Esophagus squamous epithelium (tissue), 5 donors: ENCODE data around the gene SH3RF2. TPM values are rescaled to one million over a fixed set of nuclear protein-coding genes. Genes with fewer than 3 reads are reported as not detected.
A peak's percentile ranks its signal among the peaks of the same experiment; 100 is the strongest.

Experiments
- DNase-seq: peaks from one replicate; lab custom pipeline; 2025; lab: John Stamatoyannopoulos, UW
- H3K27ac ChIP-seq, 4 donors: fragments of 200-600 bp; sonication (generic); one replicate each; pipeline ENCODE4 v1.5.1; 2016 to 2019; ENCODE audit warnings: mild to moderate bottlenecking in 1 of 4
- H3K27me3 ChIP-seq, 4 donors: fragments of 200-600 bp; sonication (generic); 1 replicate in 3 of 4; 2 replicates in 1 of 4; pipeline versions ENCODE4 v1.5.1 to v1.6.0; 2017 to 2021; ENCODE audit warnings: antibody characterized with exemption in 1 of 4
- H3K36me3 ChIP-seq, 3 donors: fragments of 200-600 bp; sonication (generic); one replicate each; pipeline ENCODE4 v1.5.1; 2016 to 2019
- H3K4me1 ChIP-seq, 3 donors: fragments of 200-600 bp; sonication (generic); one replicate each; pipeline ENCODE4 v1.5.1; 2017 to 2019
- H3K4me3 ChIP-seq, 4 donors: fragments of 200-600 bp; sonication (generic); 1 replicate in 3 of 4; 2 replicates in 1 of 4; pipeline ENCODE4 v1.5.1; 2016 to 2019; ENCODE audit warnings: mild to moderate bottlenecking in 2 of 4, moderate library complexity in 1 of 4
- H3K9me3 ChIP-seq, 3 donors: fragments of 200-600 bp; sonication (generic); one replicate each; pipeline ENCODE4 v1.5.1; 2016 to 2019
- POLR2A ChIP-seq, 4 donors: fragments of 450-650 bp; IDR thresholded peaks; one replicate each; pipeline ENCODE4 v1.6.1; 2017; ENCODE audit warnings: antibody characterized with exemption in 4 of 4, mild to moderate bottlenecking in 4 of 4, moderate library complexity in 3 of 4
- WGBS, 2 donors: methylation state at CpG; one replicate each; pipeline ENCODE4 v1.1.5; 2018; 5-methylcytosine and 5-hydroxymethylcytosine counted together
- intact Hi-C: fragments of 100-400 bp; cut with DNase I; formaldehyde crosslinking; loops from one replicate; pipeline ENCODE4 v1.15.0; 2022
- total RNA-seq, 4 donors: library from RNA; depleted of rRNA; stranded (reverse); fragments of >200 nt; gene quantifications; one replicate each; pipeline ENCODE4 v1.1.0, GENCODE V29; 2016
- TF ChIP-seq, protein P1 (sequence below), 6 experiments: fragments of 450-650 bp in 4 of 6; fragments of 200-600 bp in 2 of 6; sonication (generic) in 2 of 6; IDR thresholded peaks; one replicate each; pipeline ENCODE4 v1.5.1; 2016 to 2019; ENCODE audit warnings: antibody characterized with exemption in 6 of 6, mild to moderate bottlenecking in 4 of 6, moderate library complexity in 4 of 6
- donor health status: DM: yes; HTN: yes; CAD: no.

SH3RF2 gene
- total RNA-seq, 4 donors from 2014 or later = 33.4 to 63.1 (median 59.1) TPM

- DNase-seq = no peak
- Histone ChIP-seq H3K27ac (no peak overlapping the region), H3K4me3 (no peak overlapping the region), H3K4me1 (peaks cover 0 to 16% (median 0%) of the 10 kb centered on the region in 3 donors), H3K36me3 (peaks cover 0 to 10% (median 0%) of the 10 kb centered on the region in 3 donors), H3K27me3 (no peaks in the 10 kb centered on the region), H3K9me3 (no peaks in the 10 kb centered on the region)
- WGBS, 2 donors = 83 to 100% methylated on average over 1 of the region's 1 CpG
- intact Hi-C loops = no loop called here
- TF ChIP-seq, protein P1, sequence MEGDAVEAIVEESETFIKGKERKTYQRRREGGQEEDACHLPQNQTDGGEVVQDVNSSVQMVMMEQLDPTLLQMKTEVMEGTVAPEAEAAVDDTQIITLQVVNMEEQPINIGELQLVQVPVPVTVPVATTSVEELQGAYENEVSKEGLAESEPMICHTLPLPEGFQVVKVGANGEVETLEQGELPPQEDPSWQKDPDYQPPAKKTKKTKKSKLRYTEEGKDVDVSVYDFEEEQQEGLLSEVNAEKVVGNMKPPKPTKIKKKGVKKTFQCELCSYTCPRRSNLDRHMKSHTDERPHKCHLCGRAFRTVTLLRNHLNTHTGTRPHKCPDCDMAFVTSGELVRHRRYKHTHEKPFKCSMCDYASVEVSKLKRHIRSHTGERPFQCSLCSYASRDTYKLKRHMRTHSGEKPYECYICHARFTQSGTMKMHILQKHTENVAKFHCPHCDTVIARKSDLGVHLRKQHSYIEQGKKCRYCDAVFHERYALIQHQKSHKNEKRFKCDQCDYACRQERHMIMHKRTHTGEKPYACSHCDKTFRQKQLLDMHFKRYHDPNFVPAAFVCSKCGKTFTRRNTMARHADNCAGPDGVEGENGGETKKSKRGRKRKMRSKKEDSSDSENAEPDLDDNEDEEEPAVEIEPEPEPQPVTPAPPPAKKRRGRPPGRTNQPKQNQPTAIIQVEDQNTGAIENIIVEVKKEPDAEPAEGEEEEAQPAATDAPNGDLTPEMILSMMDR (IDR thresholded peaks at IDR 0.05) = no peak
- no peak for TF ChIP-seq POLR2A (IDR thresholded peaks at IDR 0.05)
Measured at GRCh38 chr5:145971701-145972100, 35.3 kb downstream of the SH3RF2 start.

DNA sequence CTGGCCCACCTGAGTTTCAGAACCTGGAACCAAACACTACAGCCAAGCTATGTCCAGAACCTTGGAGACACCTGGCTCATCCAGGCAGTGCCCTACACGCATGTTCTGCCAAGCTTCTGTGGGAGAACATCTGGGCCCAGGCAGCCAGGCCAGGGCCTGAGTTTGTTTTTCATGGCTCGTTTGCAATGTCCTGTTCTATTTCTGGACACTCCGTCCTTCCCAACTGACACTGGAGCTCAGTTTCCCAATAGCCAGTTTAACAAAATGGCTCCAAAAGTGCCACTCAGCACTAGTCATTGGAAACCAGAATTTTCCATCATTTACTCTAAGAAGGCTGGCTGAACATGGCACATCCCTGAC is 38.6 kb downstream of the SH3RF2 start:
- no peaks in the 10 kb centered on the region for H3K9me3 ChIP-seq
- TF ChIP-seq POLR2A (IDR thresholded peaks at IDR 0.05) = no peak
- TF ChIP-seq, protein P1 (IDR thresholded peaks at IDR 0.05) = no peak
- peaks cover 0 to 16% (median 0%) of the 10 kb centered on the region in 3 donors for H3K36me3 ChIP-seq
- intact Hi-C loops = no loop called here
- WGBS, 2 donors = 80 to 86% methylated on average over 2 to 3 of the region's 3 CpGs
- H3K4me3 ChIP-seq = no peak overlapping the region
- no peak overlapping the region for H3K27ac ChIP-seq
- no peak for DNase-seq
- peaks cover 2 to 44% (median 10%) of the 10 kb centered on the region in 3 donors for H3K4me1 ChIP-seq
- H3K27me3 ChIP-seq = no peaks in the 10 kb centered on the region

GRCh38 chr5:145975361-145976066 is 39.1 kb downstream of the SH3RF2 start:
- 40 to 44% methylated on average over 2 to 3 of the region's 3 CpGs for WGBS, 2 donors
- intact Hi-C loops = no loop called here
- Histone ChIP-seq H3K27ac (no peak overlapping the region), H3K9me3 (no peaks in the 10 kb centered on the region), H3K27me3 (no peaks in the 10 kb centered on the region), H3K4me3 (no peak overlapping the region), H3K36me3 (peaks cover 0 to 16% (median 0%) of the 10 kb centered on the region in 3 donors), H3K4me1 (peaks cover 2 to 46% (median 10%) of the 10 kb centered on the region in 3 donors)
- DNase-seq = no peak
- TF ChIP-seq, protein P1 (IDR thresholded peaks at IDR 0.05) = no peak
- TF ChIP-seq POLR2A (IDR thresholded peaks at IDR 0.05) = no peak

DNA sequence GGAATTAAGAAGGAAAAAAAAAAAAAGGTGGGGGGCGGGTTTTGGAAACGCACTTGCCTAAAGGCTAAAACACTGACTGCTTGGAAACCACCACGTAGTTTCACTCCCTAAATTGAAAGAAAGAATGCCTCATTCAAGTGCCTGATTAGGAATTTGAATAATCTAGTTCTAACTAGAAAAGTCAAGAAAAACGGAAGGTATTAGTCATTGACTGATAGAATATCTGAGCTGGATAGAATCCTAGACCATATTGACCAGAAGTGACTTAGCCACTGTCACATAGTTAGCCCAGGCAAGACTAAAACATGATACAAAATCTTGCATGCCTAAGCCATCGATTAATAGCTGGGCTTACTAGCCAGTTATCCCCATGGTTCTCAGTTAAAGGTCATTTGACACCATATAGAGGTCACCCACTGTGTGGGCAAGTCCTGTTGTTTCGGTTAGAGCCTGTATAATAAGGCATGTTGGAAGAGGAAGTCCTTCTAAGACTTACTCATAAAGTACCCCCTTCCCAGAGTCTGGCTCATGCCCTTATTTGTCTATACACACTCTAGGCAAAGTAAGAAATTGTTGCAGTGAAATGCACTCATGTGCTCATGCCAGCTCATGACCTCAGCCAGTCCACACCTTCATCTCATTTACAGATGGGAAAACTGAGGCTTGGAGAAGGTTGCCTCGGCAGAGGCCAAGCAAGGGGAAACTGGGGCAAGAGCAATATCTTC is 40.2 kb downstream of the SH3RF2 start:
- WGBS, 2 donors = 24 to 32% methylated on average over 7 of the region's 7 CpGs
- H3K4me1 ChIP-seq = peaks cover 5 to 57% (median 11%) of the 10 kb centered on the region in 3 donors
- peak overlapping the region in 2 of 4 donors; percentile 14 to 33 for H3K27ac ChIP-seq
- intact Hi-C loops = no loop called here
- TF ChIP-seq, protein P1 (IDR thresholded peaks at IDR 0.05) = no peak
- TF ChIP-seq POLR2A (IDR thresholded peaks at IDR 0.05) = no peak
- no peaks in the 10 kb centered on the region for H3K27me3 ChIP-seq
- peaks cover 0 to 16% (median 0%) of the 10 kb centered on the region in 3 donors for H3K36me3 ChIP-seq
- no peak for DNase-seq
- no peaks in the 10 kb centered on the region for H3K9me3 ChIP-seq
- H3K4me3 ChIP-seq = no peak overlapping the region

DNA sequence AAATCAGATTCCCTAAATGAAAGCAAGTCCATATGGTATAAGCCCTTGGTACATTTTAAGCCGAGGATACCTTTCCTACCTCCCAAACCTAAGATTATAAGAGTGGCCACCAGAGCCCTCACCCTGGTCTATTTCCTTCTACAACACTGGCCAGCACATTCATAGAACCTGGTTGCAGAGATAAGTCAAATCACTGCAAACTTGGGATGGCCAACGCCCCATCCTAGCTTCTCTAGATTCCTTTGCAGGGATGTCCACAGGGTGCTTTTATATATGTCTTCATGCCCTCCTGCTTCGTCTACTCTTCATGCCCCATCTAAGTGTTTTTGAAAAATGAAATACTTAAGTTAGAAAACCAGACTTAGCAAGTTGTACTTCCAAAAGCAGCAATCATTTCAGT is 41.8 kb downstream of the SH3RF2 start:
- intact Hi-C loops = no loop called here
- TF ChIP-seq POLR2A (IDR thresholded peaks at IDR 0.05) = no peak
- TF ChIP-seq, protein P1 (IDR thresholded peaks at IDR 0.05) = no peak
- DNase-seq = no peak
- 65 to 67% methylated on average over 3 of the region's 3 CpGs for WGBS, 2 donors
- Histone ChIP-seq H3K4me3 (no peak overlapping the region), H3K9me3 (no peaks in the 10 kb centered on the region), H3K36me3 (peaks cover 0 to 12% (median 0%) of the 10 kb centered on the region in 3 donors), H3K4me1 (peaks cover 8 to 73% (median 23%) of the 10 kb centered on the region in 3 donors), H3K27me3 (no peaks in the 10 kb centered on the region), H3K27ac (no peak overlapping the region)
